Adrenal gland (tissue), 5 donors: ENCODE data around the gene XK.

ENCODE experiments used
- POLR2A ChIP-seq, 2 donors: fragments of 450-650 bp; IDR thresholded peaks; one replicate each; pipeline ENCODE4 v1.6.1; 2017; ENCODE audit warnings: antibody characterized with exemption in 2 of 2, mild to moderate bottlenecking in 2 of 2, moderate library complexity in 1 of 2
- TF ChIP-seq, protein P1 (sequence below), 6 experiments: fragments of 450-650 bp in 4 of 6; fragments of 200-600 bp in 2 of 6; sonication (generic) in 1 of 6; IDR thresholded peaks; 1 replicate in 5 of 6; 2 replicates in 1 of 6; pipeline versions ENCODE4 v1.5.1 to v1.8.0; 2016 to 2021; ENCODE audit warnings: antibody characterized with exemption in 6 of 6, mild to moderate bottlenecking in 2 of 6, moderate library complexity in 1 of 6
- donor health status: DM: no; HTN: no; CAD: no.

- TF ChIP-seq, protein P1, sequence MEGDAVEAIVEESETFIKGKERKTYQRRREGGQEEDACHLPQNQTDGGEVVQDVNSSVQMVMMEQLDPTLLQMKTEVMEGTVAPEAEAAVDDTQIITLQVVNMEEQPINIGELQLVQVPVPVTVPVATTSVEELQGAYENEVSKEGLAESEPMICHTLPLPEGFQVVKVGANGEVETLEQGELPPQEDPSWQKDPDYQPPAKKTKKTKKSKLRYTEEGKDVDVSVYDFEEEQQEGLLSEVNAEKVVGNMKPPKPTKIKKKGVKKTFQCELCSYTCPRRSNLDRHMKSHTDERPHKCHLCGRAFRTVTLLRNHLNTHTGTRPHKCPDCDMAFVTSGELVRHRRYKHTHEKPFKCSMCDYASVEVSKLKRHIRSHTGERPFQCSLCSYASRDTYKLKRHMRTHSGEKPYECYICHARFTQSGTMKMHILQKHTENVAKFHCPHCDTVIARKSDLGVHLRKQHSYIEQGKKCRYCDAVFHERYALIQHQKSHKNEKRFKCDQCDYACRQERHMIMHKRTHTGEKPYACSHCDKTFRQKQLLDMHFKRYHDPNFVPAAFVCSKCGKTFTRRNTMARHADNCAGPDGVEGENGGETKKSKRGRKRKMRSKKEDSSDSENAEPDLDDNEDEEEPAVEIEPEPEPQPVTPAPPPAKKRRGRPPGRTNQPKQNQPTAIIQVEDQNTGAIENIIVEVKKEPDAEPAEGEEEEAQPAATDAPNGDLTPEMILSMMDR (IDR thresholded peaks at IDR 0.05), result no peak
- TF ChIP-seq POLR2A (IDR thresholded peaks at IDR 0.05), result no peak
Observed at GRCh38 chrX:37781081-37781480, 95.5 kb downstream of the XK start.
